Neural progenitor cell (in vitro differentiated cells): Measurements from ENCODE around the gene KCNT1. TPM values are rescaled to one million over a fixed set of nuclear protein-coding genes. Genes with fewer than 3 reads are reported as not detected.

Source experiments
- DNase-seq: peaks from one replicate; pipeline ENCODE4 v3.0.0-alpha.2; 2016; ENCODE audit warnings: low spot score
- H2AFZ ChIP-seq: fragments of 200-600 bp; sonication (generic); replicated peaks from 2 replicates; pipeline ENCODE4 v1.6.1; 2016; ENCODE audit warnings: antibody characterized with exemption
- H3F3A ChIP-seq: fragments of 200-600 bp; sonication (generic); 2 replicates; pipeline ENCODE4 v1.6.1; 2016; ENCODE audit warnings: antibody characterized with exemption, low read depth
- H3K27ac ChIP-seq: fragments of 200-600 bp; sonication (generic); 2 replicates; pipeline ENCODE4 v1.5.1; 2016; ENCODE audit warnings: mild to moderate bottlenecking
- H3K27me3 ChIP-seq: fragments of 200-600 bp; sonication (generic); 2 replicates; pipeline ENCODE4 v1.6.1; 2016; ENCODE audit warnings: mild to moderate bottlenecking, moderate library complexity
- H3K36me3 ChIP-seq: fragments of 200-600 bp; sonication (generic); 2 replicates; pipeline ENCODE4 v1.5.1; 2016
- H3K4me1 ChIP-seq: fragments of 200-600 bp; sonication (generic); 2 replicates; pipeline ENCODE4 v1.6.1; 2016; ENCODE audit warnings: mixed run types
- H3K4me2 ChIP-seq: fragments of 200-600 bp; sonication (generic); 2 replicates; pipeline ENCODE4 v1.6.1; 2016
- H3K4me3 ChIP-seq: fragments of 200-600 bp; sonication (generic); 2 replicates; pipeline ENCODE4 v1.5.1; 2016
- H3K79me2 ChIP-seq: fragments of 200-600 bp; sonication (generic); 2 replicates; pipeline ENCODE4 v1.6.1; 2016; ENCODE audit warnings: low read depth
- H3K9ac ChIP-seq: fragments of 200-600 bp; sonication (generic); 2 replicates; pipeline ENCODE4 v1.6.1; 2016
- H3K9me3 ChIP-seq: fragments of 200-600 bp; sonication (generic); 2 replicates; pipeline ENCODE4 v1.5.1; 2016; ENCODE audit warnings: low read depth
- H4K20me1 ChIP-seq: fragments of 200-600 bp; sonication (generic); 2 replicates; pipeline ENCODE4 v1.6.1; 2016; ENCODE audit warnings: low read depth
- H3K27ac Mint-ChIP-seq: 3 replicates; pipeline ENCODE4 v1.8.0; 2021; ENCODE audit warnings: mixed read lengths
- H3K27me3 Mint-ChIP-seq: 2 replicates; pipeline ENCODE4 v1.8.0; 2022; ENCODE audit warnings: low read depth, mild to moderate bottlenecking, inconsistent platforms, moderate library complexity, mixed read lengths; ENCODE audit not compliant: insufficient read depth
- H3K36me3 Mint-ChIP-seq: 3 replicates; pipeline ENCODE4 v1.8.0; 2021; ENCODE audit warnings: mixed read lengths
- H3K4me1 Mint-ChIP-seq: 3 replicates; pipeline ENCODE4 v1.8.0; 2021; ENCODE audit warnings: mixed read lengths
- H3K4me3 Mint-ChIP-seq: 3 replicates; pipeline ENCODE4 v1.8.0; 2021; ENCODE audit warnings: mild to moderate bottlenecking, moderate library complexity, mixed read lengths
- H3K9me3 Mint-ChIP-seq: 3 replicates; pipeline ENCODE4 v1.8.0; 2020; ENCODE audit warnings: mixed read lengths
- EZH2 ChIP-seq: fragments of 200-600 bp; sonication (generic); IDR thresholded peaks from 2 replicates; pipeline ENCODE4 v1.6.1; 2017; ENCODE audit warnings: antibody characterized with exemption, mild to moderate bottlenecking, moderate library complexity
- EZH2phosphoT487 ChIP-seq: fragments of 200-600 bp; sonication (generic); IDR thresholded peaks from 2 replicates; pipeline ENCODE4 v1.6.1; 2017; ENCODE audit warnings: antibody characterized with exemption
- total RNA-seq: library from RNA; depleted of rRNA; stranded (reverse); fragments of >200 nt; gene quantifications from 2 replicates; pipeline ENCODE4 v1.2.3, GENCODE V29; 2015; ENCODE audit warnings: low replicate concordance
- TF ChIP-seq, protein P1 (sequence below): fragments of 200-600 bp; sonication (generic); IDR thresholded peaks from 2 replicates; pipeline ENCODE4 v1.5.1; 2017; ENCODE audit warnings: antibody characterized with exemption, mild to moderate bottlenecking

KCNT1 gene
- total RNA-seq, 1 donor from 2014 or later, result not detected

DNA sequence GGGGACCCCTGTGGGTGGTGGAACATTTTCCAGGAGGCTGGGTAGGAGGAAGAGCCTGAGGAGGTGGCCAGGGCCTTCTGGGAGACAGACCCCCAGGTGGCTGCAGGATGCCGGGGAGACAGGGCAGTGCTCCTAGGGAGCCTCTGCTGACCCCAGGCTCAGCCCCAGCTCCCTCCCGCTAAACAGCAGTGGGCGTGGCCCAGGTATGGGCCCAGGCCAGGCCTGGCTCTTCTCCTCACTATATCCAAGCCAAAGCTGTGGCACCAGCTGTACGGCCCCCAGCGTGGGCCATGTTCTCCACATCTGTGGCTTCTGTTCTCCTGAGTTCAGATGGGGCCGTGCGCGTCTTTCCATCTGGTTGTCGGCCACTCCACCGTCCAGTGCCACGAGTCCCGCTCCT, 58.5 kb downstream of the KCNT1 start:
- Histone ChIP-seq H2AFZ (no peak overlapping the region), H3K27ac (no peak overlapping the region), H3K79me2 (no peaks in the 10 kb centered on the region), H3K4me2 (no peak overlapping the region), H3F3A (no peaks in the 10 kb centered on the region), H4K20me1 (no peaks in the 10 kb centered on the region), H3K27me3 (no peaks in the 10 kb centered on the region), H3K36me3 (no peaks in the 10 kb centered on the region), H3K4me3 (no peak overlapping the region), H3K4me1 (no peaks in the 10 kb centered on the region), H3K9me3 (no peaks in the 10 kb centered on the region), H3K9ac (no peak overlapping the region)
- no peak overlapping the region for H3K4me3 Mint-ChIP-seq
- TF ChIP-seq, protein P1, sequence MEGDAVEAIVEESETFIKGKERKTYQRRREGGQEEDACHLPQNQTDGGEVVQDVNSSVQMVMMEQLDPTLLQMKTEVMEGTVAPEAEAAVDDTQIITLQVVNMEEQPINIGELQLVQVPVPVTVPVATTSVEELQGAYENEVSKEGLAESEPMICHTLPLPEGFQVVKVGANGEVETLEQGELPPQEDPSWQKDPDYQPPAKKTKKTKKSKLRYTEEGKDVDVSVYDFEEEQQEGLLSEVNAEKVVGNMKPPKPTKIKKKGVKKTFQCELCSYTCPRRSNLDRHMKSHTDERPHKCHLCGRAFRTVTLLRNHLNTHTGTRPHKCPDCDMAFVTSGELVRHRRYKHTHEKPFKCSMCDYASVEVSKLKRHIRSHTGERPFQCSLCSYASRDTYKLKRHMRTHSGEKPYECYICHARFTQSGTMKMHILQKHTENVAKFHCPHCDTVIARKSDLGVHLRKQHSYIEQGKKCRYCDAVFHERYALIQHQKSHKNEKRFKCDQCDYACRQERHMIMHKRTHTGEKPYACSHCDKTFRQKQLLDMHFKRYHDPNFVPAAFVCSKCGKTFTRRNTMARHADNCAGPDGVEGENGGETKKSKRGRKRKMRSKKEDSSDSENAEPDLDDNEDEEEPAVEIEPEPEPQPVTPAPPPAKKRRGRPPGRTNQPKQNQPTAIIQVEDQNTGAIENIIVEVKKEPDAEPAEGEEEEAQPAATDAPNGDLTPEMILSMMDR, result no peak
- no peak for TF ChIP-seq EZH2phosphoT487
- no peak for TF ChIP-seq EZH2
- peaks cover 3% of the 10 kb centered on the region for H3K9me3 Mint-ChIP-seq
- H3K4me1 Mint-ChIP-seq, result no peaks in the 10 kb centered on the region
- DNase-seq, result no peak
- no peaks in the 10 kb centered on the region for H3K36me3 Mint-ChIP-seq
- H3K27me3 Mint-ChIP-seq, result peaks cover 9% of the 10 kb centered on the region
- H3K27ac Mint-ChIP-seq, result peak overlapping the region; percentile 64

DNA sequence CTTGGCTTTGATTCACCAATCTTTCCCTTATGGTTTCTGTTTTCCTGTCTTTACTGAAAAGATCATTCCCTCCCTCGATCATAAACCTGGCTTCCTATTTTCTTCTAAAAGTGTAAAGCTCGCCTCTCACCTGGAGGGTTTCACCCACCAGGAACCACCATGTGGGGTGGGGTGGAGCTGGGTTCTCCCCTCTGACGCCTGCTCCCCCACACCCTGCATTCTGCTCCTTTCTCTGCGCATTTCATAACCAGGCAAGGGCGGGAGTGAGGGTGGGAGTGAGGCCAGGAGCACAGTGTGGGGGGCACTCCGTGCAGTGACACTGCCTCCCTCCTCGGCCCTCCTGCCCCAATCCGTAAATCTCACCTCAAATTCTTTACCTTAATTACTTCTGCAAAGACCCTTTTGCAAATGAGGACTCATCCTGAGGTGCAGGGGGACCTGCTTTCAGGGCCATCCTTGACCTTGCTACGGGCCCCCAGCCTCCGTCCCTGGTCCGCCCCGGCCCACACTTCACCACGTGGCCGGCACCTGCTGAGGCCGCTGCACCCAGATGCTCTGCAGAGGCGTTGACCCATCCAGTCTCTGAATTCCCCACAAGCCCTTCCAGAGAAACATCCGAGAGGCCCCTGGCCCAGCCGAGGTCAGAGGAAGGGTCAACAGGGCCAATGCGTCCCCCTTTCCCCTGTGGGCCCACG, 59.3 kb downstream of the KCNT1 start:
- H3K4me2 ChIP-seq, result no peak overlapping the region
- H3K27me3 ChIP-seq, result no peaks in the 10 kb centered on the region
- TF ChIP-seq EZH2 (no peak), EZH2phosphoT487 (no peak)
- TF ChIP-seq, protein P1, result no peak
- no peak overlapping the region for H2AFZ ChIP-seq
- no peaks in the 10 kb centered on the region for H3F3A ChIP-seq
- no peaks in the 10 kb centered on the region for H3K4me1 Mint-ChIP-seq
- no peak overlapping the region for H3K27ac ChIP-seq
- H3K9ac ChIP-seq, result no peak overlapping the region
- H4K20me1 ChIP-seq, result no peaks in the 10 kb centered on the region
- no peaks in the 10 kb centered on the region for H3K9me3 ChIP-seq
- H3K27ac Mint-ChIP-seq, result no peak overlapping the region
- peaks cover 9% of the 10 kb centered on the region for H3K9me3 Mint-ChIP-seq
- no peaks in the 10 kb centered on the region for H3K79me2 ChIP-seq
- H3K36me3 Mint-ChIP-seq, result peaks cover 2% of the 10 kb centered on the region
- no peaks in the 10 kb centered on the region for H3K4me1 ChIP-seq
- H3K36me3 ChIP-seq, result no peaks in the 10 kb centered on the region
- H3K4me3 Mint-ChIP-seq, result no peak overlapping the region
- DNase-seq, result no peak
- peaks cover 9% of the 10 kb centered on the region for H3K27me3 Mint-ChIP-seq
- H3K4me3 ChIP-seq, result no peak overlapping the region

DNA sequence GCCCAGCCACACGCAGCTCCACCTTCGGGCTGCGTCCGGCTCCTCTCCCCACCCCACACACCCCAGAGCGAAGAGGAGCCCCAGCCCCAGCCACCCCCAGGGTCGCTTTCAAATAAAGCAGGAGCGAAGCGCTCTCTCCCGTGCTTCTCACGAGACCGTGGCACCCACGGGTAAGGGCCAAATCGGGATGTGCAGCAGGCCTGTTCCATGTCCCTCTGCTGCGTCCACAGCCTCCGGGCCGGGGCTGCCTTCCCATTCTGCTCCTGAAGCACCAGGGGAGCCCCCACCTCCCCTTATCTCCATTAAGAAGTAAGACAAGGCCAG, 59.8 kb downstream of the KCNT1 start:
- H3K4me3 ChIP-seq, result no peak overlapping the region
- H3K27ac ChIP-seq, result no peak overlapping the region
- H3K27me3 Mint-ChIP-seq, result peaks cover 11% of the 10 kb centered on the region
- H4K20me1 ChIP-seq, result no peaks in the 10 kb centered on the region
- no peaks in the 10 kb centered on the region for H3K27me3 ChIP-seq
- no peaks in the 10 kb centered on the region for H3K79me2 ChIP-seq
- H3K36me3 ChIP-seq, result no peaks in the 10 kb centered on the region
- H3K4me2 ChIP-seq, result no peak overlapping the region
- no peak for TF ChIP-seq EZH2phosphoT487
- no peak for TF ChIP-seq EZH2
- TF ChIP-seq, protein P1, result no peak
- peaks cover 2% of the 10 kb centered on the region for H3K36me3 Mint-ChIP-seq
- no peak overlapping the region for H3K9ac ChIP-seq
- no peak overlapping the region for H3K4me3 Mint-ChIP-seq
- no peaks in the 10 kb centered on the region for H3F3A ChIP-seq
- no peak for DNase-seq
- no peak overlapping the region for H3K27ac Mint-ChIP-seq
- H3K4me1 Mint-ChIP-seq, result no peaks in the 10 kb centered on the region
- H3K9me3 ChIP-seq, result no peaks in the 10 kb centered on the region
- no peak overlapping the region for H2AFZ ChIP-seq
- peaks cover 14% of the 10 kb centered on the region for H3K9me3 Mint-ChIP-seq
- no peaks in the 10 kb centered on the region for H3K4me1 ChIP-seq
